MCF 10A (cell line): ENCODE results near the gene SLC40A1. TPM values are rescaled to one million over a fixed set of nuclear protein-coding genes. Genes with fewer than 3 reads are reported as not detected.

Source experiments
- BruUV-seq: library from RNA; stranded (reverse); fragments of 400-500 nt; replicated peaks from 2 replicates; lab custom pipeline; 2021; lab: Mats Ljungman, UMichigan
- CTCF ChIA-PET: fragments of 300-600 bp; sonication (Branson Sonifier 250); formaldehyde crosslinking; extraction: SDS; loops from one replicate; lab custom pipeline; 2021; ENCODE audit warnings: antibody characterized with exemption, inconsistent platforms; lab: Yijun Ruan, JAX
- POLR2A ChIA-PET: fragments of 300-600, 350-650 bp; sonication (Branson Sonifier 250); formaldehyde crosslinking; extraction: SDS; loops from one replicate; lab custom pipeline; 2020; ENCODE audit warnings: antibody characterized with exemption, inconsistent platforms; lab: Yijun Ruan, JAX
- DNase-seq: peaks from one replicate; pipeline ENCODE4 v3.0.0-alpha.2; 2018; ENCODE audit not compliant: unreplicated experiment
- H3K27ac Mint-ChIP-seq: one replicate; pipeline ENCODE4 v1.8.0; 2022; ENCODE audit warnings: mild to moderate bottlenecking, low read depth, mixed read lengths; ENCODE audit not compliant: unreplicated experiment
- H3K27me3 Mint-ChIP-seq: one replicate; pipeline ENCODE4 v1.8.0; 2022; ENCODE audit warnings: mixed read lengths; ENCODE audit not compliant: insufficient read depth, unreplicated experiment
- H3K36me3 Mint-ChIP-seq: one replicate; pipeline ENCODE4 v1.8.0; 2022; ENCODE audit warnings: mild to moderate bottlenecking, moderate library complexity, mixed read lengths; ENCODE audit not compliant: insufficient read depth, unreplicated experiment
- H3K4me1 Mint-ChIP-seq: one replicate; pipeline ENCODE4 v1.8.0; 2022; ENCODE audit warnings: mixed read lengths; ENCODE audit not compliant: insufficient read depth, unreplicated experiment
- H3K4me3 Mint-ChIP-seq: one replicate; pipeline ENCODE4 v1.8.0; 2022; ENCODE audit warnings: mild to moderate bottlenecking, moderate library complexity, mixed read lengths; ENCODE audit not compliant: unreplicated experiment
- H3K9me3 Mint-ChIP-seq: one replicate; pipeline ENCODE4 v1.8.0; 2022; ENCODE audit warnings: mixed read lengths; ENCODE audit not compliant: unreplicated experiment
- intact Hi-C: fragments of 100-400 bp; cut with micrococcal nuclease; formaldehyde crosslinking; loops from 2 replicates; pipeline ENCODE4 v1.14.1; 2022
- total RNA-seq: library from RNA; stranded (reverse); gene quantifications from 2 replicates; pipeline ENCODE4 v1.2.3, GENCODE V29; 2022
- TF ChIP-seq, protein P1 (sequence below): fragments of 200-600 bp; IDR thresholded peaks from one replicate; pipeline ENCODE4 v1.8.0; 2022; ENCODE audit warnings: antibody characterized with exemption, mild to moderate bottlenecking; ENCODE audit not compliant: unreplicated experiment

The SLC40A1 gene
- total RNA-seq, 1 experiment from 2014 or later, result not detected

DNA sequence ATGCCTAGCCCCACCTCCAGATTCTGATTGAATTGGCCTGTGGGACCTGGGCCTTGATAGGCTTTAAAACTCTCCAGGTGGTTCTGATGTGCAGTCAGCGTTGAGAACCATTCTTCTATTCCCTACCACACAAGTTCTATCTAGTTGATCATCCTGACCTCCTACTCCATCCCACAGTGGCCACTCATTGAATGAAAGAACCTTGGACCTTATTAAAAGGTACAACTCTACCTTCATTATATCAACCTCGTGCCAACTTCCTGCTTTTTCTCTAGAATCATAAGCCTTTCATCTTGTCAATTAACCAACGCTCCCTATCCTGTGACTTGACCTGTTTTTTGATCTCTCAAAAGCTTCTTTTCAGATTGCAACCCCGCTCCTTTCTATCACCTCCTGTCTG is 55.8 kb downstream of the SLC40A1 start:
- ChIA-PET POLR2A (no interaction called here), CTCF (no interaction called here)

GRCh38 chr2:189522435-189523151 is 58.0 kb downstream of the SLC40A1 start:
- intact Hi-C loops, result no loop called here
- TF ChIP-seq, protein P1, sequence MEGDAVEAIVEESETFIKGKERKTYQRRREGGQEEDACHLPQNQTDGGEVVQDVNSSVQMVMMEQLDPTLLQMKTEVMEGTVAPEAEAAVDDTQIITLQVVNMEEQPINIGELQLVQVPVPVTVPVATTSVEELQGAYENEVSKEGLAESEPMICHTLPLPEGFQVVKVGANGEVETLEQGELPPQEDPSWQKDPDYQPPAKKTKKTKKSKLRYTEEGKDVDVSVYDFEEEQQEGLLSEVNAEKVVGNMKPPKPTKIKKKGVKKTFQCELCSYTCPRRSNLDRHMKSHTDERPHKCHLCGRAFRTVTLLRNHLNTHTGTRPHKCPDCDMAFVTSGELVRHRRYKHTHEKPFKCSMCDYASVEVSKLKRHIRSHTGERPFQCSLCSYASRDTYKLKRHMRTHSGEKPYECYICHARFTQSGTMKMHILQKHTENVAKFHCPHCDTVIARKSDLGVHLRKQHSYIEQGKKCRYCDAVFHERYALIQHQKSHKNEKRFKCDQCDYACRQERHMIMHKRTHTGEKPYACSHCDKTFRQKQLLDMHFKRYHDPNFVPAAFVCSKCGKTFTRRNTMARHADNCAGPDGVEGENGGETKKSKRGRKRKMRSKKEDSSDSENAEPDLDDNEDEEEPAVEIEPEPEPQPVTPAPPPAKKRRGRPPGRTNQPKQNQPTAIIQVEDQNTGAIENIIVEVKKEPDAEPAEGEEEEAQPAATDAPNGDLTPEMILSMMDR, result no peak
- ChIA-PET POLR2A (no interaction called here), CTCF (no interaction called here)
- H3K4me3 Mint-ChIP-seq, result no peak overlapping the region
- no peaks in the 10 kb centered on the region for H3K9me3 Mint-ChIP-seq
- DNase-seq, result no peak
- no peak overlapping the region for H3K27ac Mint-ChIP-seq
- no peaks in the 10 kb centered on the region for H3K27me3 Mint-ChIP-seq
- H3K36me3 Mint-ChIP-seq, result no peaks in the 10 kb centered on the region
- BruUV-seq, result no TSS peak
- no peaks in the 10 kb centered on the region for H3K4me1 Mint-ChIP-seq

More for the DNA sequence above, 55.8 kb downstream of the SLC40A1 start:
- BruUV-seq, result no TSS peak
- Mint-ChIP-seq H3K9me3 (no peaks in the 10 kb centered on the region), H3K27ac (no peak overlapping the region), H3K27me3 (no peaks in the 10 kb centered on the region), H3K4me1 (no peaks in the 10 kb centered on the region), H3K36me3 (no peaks in the 10 kb centered on the region), H3K4me3 (no peak overlapping the region)
- intact Hi-C loops, result no loop called here
- no peak for DNase-seq
- TF ChIP-seq, protein P1, result no peak

DNA sequence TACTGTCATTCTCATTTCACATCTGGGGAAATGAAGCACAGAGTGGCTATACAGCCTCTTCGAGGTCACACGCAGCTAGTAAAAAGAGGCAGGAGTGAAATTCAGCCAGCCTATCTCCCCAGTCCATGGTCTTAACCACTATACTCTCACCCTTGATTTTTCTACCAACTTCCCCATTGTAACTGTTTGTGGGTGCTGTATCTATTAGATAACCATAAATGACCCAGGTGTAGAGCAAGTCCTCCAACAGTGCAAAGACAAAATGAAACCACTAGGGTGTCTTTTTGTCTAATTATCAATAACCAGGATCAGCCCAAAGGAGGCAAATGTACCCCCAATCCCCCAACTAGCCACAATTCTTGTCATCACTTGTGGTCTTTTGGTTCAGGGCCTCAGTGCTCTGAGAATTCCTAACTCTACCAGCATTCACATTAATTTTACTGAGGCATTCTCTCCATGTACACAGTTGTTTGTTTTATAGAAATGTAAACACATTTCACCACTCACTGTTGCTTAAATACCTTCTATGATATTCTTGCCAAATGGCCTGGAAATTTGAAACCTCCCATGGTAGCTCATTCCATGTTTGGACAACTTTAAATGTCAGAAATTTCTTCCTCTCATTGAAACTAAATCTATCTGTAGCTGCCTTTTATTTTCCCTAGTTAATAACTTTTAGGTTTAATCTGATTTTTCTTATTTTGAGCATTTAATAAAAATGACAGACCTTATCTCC is 58.7 kb downstream of the SLC40A1 start:
- intact Hi-C loops, result no loop called here
- BruUV-seq, result no TSS peak
- H3K27me3 Mint-ChIP-seq, result no peaks in the 10 kb centered on the region
- ChIA-PET POLR2A (no interaction called here), CTCF (no interaction called here)
- H3K4me1 Mint-ChIP-seq, result no peaks in the 10 kb centered on the region
- DNase-seq, result peak; percentile 32
- no peaks in the 10 kb centered on the region for H3K36me3 Mint-ChIP-seq
- H3K27ac Mint-ChIP-seq, result no peak overlapping the region
- TF ChIP-seq, protein P1, result no peak
- no peaks in the 10 kb centered on the region for H3K9me3 Mint-ChIP-seq
- no peak overlapping the region for H3K4me3 Mint-ChIP-seq

- H3K27ac Mint-ChIP-seq, result no peak overlapping the region
- BruUV-seq, result no TSS peak
- ChIA-PET CTCF (no interaction called here), POLR2A (interaction anchor here (1.0 kb wide), 1 partner anchor 25 kb away, joined by 4 read pairs; no protein-coding TSS in a partner anchor)
- H3K36me3 Mint-ChIP-seq, result no peaks in the 10 kb centered on the region
- H3K4me3 Mint-ChIP-seq, result no peak overlapping the region
- DNase-seq, result no peak
- intact Hi-C loops, result no loop called here
- no peaks in the 10 kb centered on the region for H3K27me3 Mint-ChIP-seq
- H3K9me3 Mint-ChIP-seq, result no peaks in the 10 kb centered on the region
- TF ChIP-seq, protein P1, result no peak
- H3K4me1 Mint-ChIP-seq, result no peaks in the 10 kb centered on the region
These were observed 60.8 kb downstream of the SLC40A1 start for GRCh38 chr2:189519631-189520387.
